Loucy (cell line): ENCODE measurements around the gene RORC.

Experiments
- H2AFZ ChIP-seq: fragments of 200-600 bp; sonication (generic); 2 replicates; pipeline ENCODE4 v1.6.0; 2016; ENCODE audit warnings: antibody characterized with exemption, mild to moderate bottlenecking, low read length, moderate library complexity
- H3F3A ChIP-seq: fragments of 200-600 bp; 2 replicates; pipeline ENCODE4 v1.6.0; 2016; ENCODE audit warnings: antibody characterized with exemption, low read depth, mild to moderate bottlenecking
- H3K27me3 ChIP-seq: fragments of 200-600 bp; sonication (generic); 2 replicates; pipeline ENCODE4 v1.6.1; 2014; ENCODE audit warnings: low read length, mild to moderate bottlenecking; ENCODE audit not compliant: insufficient read depth, poor library complexity, severe bottlenecking
- H3K36me3 ChIP-seq: fragments of 200-600 bp; sonication (generic); 2 replicates; pipeline ENCODE4 v1.6.1; 2016; ENCODE audit warnings: low read length; ENCODE audit not compliant: insufficient read depth
- H3K4me1 ChIP-seq: fragments of 200-600 bp; sonication (generic); 2 replicates; pipeline ENCODE4 v1.5.1; 2014; ENCODE audit warnings: low read length, mild to moderate bottlenecking; ENCODE audit not compliant: insufficient read depth, poor library complexity, severe bottlenecking
- H3K4me2 ChIP-seq: fragments of 200-600 bp; sonication (generic); 2 replicates; pipeline ENCODE4 v1.6.0; 2014; ENCODE audit warnings: antibody characterized with exemption, low read length, low read depth, mild to moderate bottlenecking; ENCODE audit not compliant: poor library complexity, severe bottlenecking
- H3K4me3 ChIP-seq: fragments of 200-600 bp; sonication (generic); 2 replicates; pipeline ENCODE4 v1.5.1; 2014; ENCODE audit warnings: low read length, mild to moderate bottlenecking, mixed read lengths; ENCODE audit not compliant: poor library complexity, severe bottlenecking
- H3K79me2 ChIP-seq: fragments of 200-600 bp; sonication (generic); 2 replicates; pipeline ENCODE4 v1.6.1; 2014; ENCODE audit warnings: low read length; ENCODE audit not compliant: insufficient read depth
- H3K9ac ChIP-seq: fragments of 200-600 bp; sonication (generic); 2 replicates; pipeline ENCODE4 v1.6.0; 2014; ENCODE audit warnings: mild to moderate bottlenecking, low read depth, low read length, moderate library complexity; ENCODE audit not compliant: poor library complexity, severe bottlenecking
- H3K9me2 ChIP-seq: fragments of 200-600 bp; sonication (generic); replicated peaks from 2 replicates; pipeline ENCODE4 v1.6.1; 2016; ENCODE audit warnings: low read depth, low read length, mixed read lengths
- H3K9me3 ChIP-seq: fragments of 200-600 bp; sonication (generic); 2 replicates; pipeline ENCODE4 v1.6.1; 2014; ENCODE audit warnings: mild to moderate bottlenecking, antibody characterized with exemption, low read length, low read depth; ENCODE audit not compliant: insufficient read depth
- H4K20me1 ChIP-seq: fragments of 200-600 bp; sonication (generic); 2 replicates; pipeline ENCODE4 v1.6.0; 2014; ENCODE audit warnings: antibody characterized with exemption, low read length, mild to moderate bottlenecking; ENCODE audit not compliant: insufficient read depth, poor library complexity, severe bottlenecking
- CTCF ChIP-seq: fragments of 200-600 bp; sonication (generic); conservative IDR thresholded peaks from 2 replicates; pipeline ENCODE4 v1.5.1; 2014; ENCODE audit warnings: mild to moderate bottlenecking, antibody characterized with exemption, low read length
- EZH2phosphoT487 ChIP-seq: fragments of 200-600 bp; IDR thresholded peaks from 2 replicates; pipeline ENCODE4 v1.6.1; 2018; ENCODE audit warnings: antibody characterized with exemption, mild to moderate bottlenecking, moderate library complexity, borderline replicate concordance

Gene RORC

DNA sequence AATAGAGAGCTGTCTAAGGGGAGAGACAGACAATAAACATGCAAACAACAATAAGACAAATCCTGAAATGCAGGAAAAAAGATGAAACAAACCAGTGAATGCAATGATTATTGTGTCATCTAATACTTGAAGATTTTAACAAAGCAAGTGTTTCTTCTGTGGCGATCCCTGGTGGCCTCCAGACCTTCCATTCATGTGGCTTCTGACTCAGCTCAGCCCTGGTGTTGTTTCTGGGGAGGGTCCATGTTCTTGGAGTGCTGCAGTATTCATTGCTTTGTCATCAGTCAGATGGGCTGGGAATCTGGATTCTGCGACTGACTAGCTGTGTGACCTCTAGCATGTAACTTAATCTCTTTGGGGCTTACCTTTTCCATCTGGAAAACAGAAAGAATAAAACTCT is 9.5 kb upstream of the RORC start:
- Histone ChIP-seq H3K9me3 (no peaks in the 10 kb centered on the region), H3F3A (no peaks in the 10 kb centered on the region), H3K36me3 (no peaks in the 10 kb centered on the region), H3K4me1 (peaks cover 14% of the 10 kb centered on the region), H3K9me2 (no peaks in the 10 kb centered on the region), H4K20me1 (no peaks in the 10 kb centered on the region), H3K4me2 (no peak overlapping the region), H3K79me2 (no peaks in the 10 kb centered on the region), H3K9ac (no peak overlapping the region), H3K4me3 (no peak overlapping the region), H3K27me3 (no peaks in the 10 kb centered on the region), H2AFZ (no peak overlapping the region)
- TF ChIP-seq EZH2phosphoT487 (no peak), CTCF (no peak)

DNA sequence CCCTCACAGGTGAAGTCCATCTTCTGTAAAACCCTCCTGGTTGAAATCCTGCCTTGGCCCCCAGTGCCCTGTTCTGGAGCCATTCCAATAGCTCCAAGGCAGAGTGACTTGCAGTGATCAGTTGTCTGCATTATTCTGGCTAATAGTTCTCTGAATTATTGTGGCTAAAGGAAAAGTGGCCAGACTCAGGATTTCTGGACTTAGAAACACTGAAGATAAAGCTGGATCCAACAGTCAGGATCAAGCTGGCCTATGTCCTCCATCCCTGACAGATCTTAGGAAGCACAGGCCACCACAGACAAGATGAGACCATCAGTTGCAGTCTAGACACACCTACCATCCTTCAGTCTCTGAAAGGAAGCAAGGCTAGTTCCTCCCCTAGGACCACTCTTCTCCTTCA is 8.8 kb upstream of the RORC start:
- H4K20me1 ChIP-seq = no peaks in the 10 kb centered on the region
- no peaks in the 10 kb centered on the region for H3F3A ChIP-seq
- peaks cover 14% of the 10 kb centered on the region for H3K4me1 ChIP-seq
- no peaks in the 10 kb centered on the region for H3K9me3 ChIP-seq
- H3K4me2 ChIP-seq = no peak overlapping the region
- H3K36me3 ChIP-seq = no peaks in the 10 kb centered on the region
- H3K9ac ChIP-seq = no peak overlapping the region
- H2AFZ ChIP-seq = no peak overlapping the region
- no peak overlapping the region for H3K4me3 ChIP-seq
- no peak for TF ChIP-seq EZH2phosphoT487
- TF ChIP-seq CTCF = no peak
- H3K9me2 ChIP-seq = no peaks in the 10 kb centered on the region
- no peaks in the 10 kb centered on the region for H3K27me3 ChIP-seq
- no peaks in the 10 kb centered on the region for H3K79me2 ChIP-seq

- TF ChIP-seq CTCF = no peak
- Histone ChIP-seq H3K4me1 (peaks cover 14% of the 10 kb centered on the region), H4K20me1 (no peaks in the 10 kb centered on the region), H3K4me3 (no peak within 1 kb of the TSS), H3K4me2 (no peak within 1 kb of the TSS), H3F3A (no peaks in the 10 kb centered on the region), H2AFZ (no peak within 1 kb of the TSS), H3K36me3 (no peaks in the 10 kb centered on the region), H3K27me3 (no peaks in the 10 kb centered on the region), H3K9me3 (no peaks in the 10 kb centered on the region), H3K79me2 (no peaks in the 10 kb centered on the region), H3K9ac (no peak within 1 kb of the TSS), H3K9me2 (no peaks in the 10 kb centered on the region)
These were observed 8.1 kb upstream of the RORC start, which contains the start of gene C2CD4D for GRCh38 chr1:151839457-151840403. Gene C2CD4D (minus strand): TSS chr1:151839820. CDS start chr1:151838989, 831 bp downstream.
